ENCODE measurements around the gene MIPOL1. TPM values are rescaled to one million over a fixed set of nuclear protein-coding genes. Genes with fewer than 3 reads are reported as not detected.
A peak's percentile ranks its signal among the peaks of the same experiment; 100 is the strongest.

The MIPOL1 gene
- total and polyA plus RNA-seq, 2 of the 13 experiments (the other 11 are each of a cell fraction or from before 2014, with no cell fraction given), result 8.6 to 34.2 TPM

- TF ChIP-seq ZNF710 (CRISPR knock-in tag; IDR thresholded peaks at IDR 0.05; ENCODE audit: borderline replicate concordance) (no peak), GLI4 (CRISPR knock-in tag; IDR thresholded peaks at IDR 0.05; ENCODE audit: borderline replicate concordance) (no peak), ZNF333 (CRISPR knock-in tag; IDR thresholded peaks at IDR 0.05; ENCODE audit: borderline replicate concordance) (no peak), NCOA1 (CRISPR knock-in tag; IDR thresholded peaks at IDR 0.05) (no peak), TGIF2 (CRISPR knock-in tag; IDR thresholded peaks at IDR 0.05) (no peak), REXO4 (CRISPR knock-in tag; IDR thresholded peaks at IDR 0.05; ENCODE audit: borderline replicate concordance) (no peak), WIZ (CRISPR knock-in tag; IDR thresholded peaks at IDR 0.05) (no peak), STAT5B (CRISPR knock-in tag; IDR thresholded peaks at IDR 0.05) (no peak), ZNF234 (CRISPR knock-in tag; conservative IDR thresholded peaks at IDR 0.05) (no peak), PRDM4 (CRISPR knock-in tag; IDR thresholded peaks at IDR 0.05; ENCODE audit: borderline replicate concordance) (no peak), TFE3 (CRISPR knock-in tag; IDR thresholded peaks at IDR 0.05) (no peak), ZNF460 (CRISPR knock-in tag; IDR thresholded peaks at IDR 0.05; ENCODE audit: borderline replicate concordance) (no peak), XBP1 (CRISPR knock-in tag; IDR thresholded peaks at IDR 0.05) (no peak), ZNF430 (CRISPR knock-in tag; IDR thresholded peaks at IDR 0.05) (no peak), ZNF44 (CRISPR knock-in tag; IDR thresholded peaks at IDR 0.05) (no peak), ZNF256 (CRISPR knock-in tag; conservative IDR thresholded peaks at IDR 0.05) (no peak), RARA (CRISPR knock-in tag; IDR thresholded peaks at IDR 0.05) (no peak), ZNF563 (CRISPR knock-in tag; IDR thresholded peaks at IDR 0.05) (peak; percentile 42; the same call in 1 of the 2 replicates), RFX1 (IDR thresholded peaks at IDR 0.05) (no peak), KLF9 (CRISPR knock-in tag; IDR thresholded peaks at IDR 0.05; ENCODE audit: low read depth) (no peak), RARG (CRISPR knock-in tag; IDR thresholded peaks at IDR 0.05; ENCODE audit: low read depth) (no peak), NBN (conservative IDR thresholded peaks at IDR 0.05) (no peak), PAX8 (CRISPR knock-in tag; IDR thresholded peaks at IDR 0.05; ENCODE audit: borderline replicate concordance) (no peak), TOE1 (CRISPR knock-in tag; IDR thresholded peaks at IDR 0.05) (no peak), MAFF (IDR thresholded peaks at IDR 0.05; ENCODE audit: low read depth, low read length) (no peak), SIN3B (IDR thresholded peaks at IDR 0.05; ENCODE audit: low read length) (no peak), PPARG (CRISPR knock-in tag; conservative IDR thresholded peaks at IDR 0.05) (no peak)
- TF ChIP-seq, protein P1, sequence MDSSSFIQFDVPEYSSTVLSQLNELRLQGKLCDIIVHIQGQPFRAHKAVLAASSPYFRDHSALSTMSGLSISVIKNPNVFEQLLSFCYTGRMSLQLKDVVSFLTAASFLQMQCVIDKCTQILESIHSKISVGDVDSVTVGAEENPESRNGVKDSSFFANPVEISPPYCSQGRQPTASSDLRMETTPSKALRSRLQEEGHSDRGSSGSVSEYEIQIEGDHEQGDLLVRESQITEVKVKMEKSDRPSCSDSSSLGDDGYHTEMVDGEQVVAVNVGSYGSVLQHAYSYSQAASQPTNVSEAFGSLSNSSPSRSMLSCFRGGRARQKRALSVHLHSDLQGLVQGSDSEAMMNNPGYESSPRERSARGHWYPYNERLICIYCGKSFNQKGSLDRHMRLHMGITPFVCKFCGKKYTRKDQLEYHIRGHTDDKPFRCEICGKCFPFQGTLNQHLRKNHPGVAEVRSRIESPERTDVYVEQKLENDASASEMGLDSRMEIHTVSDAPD (CRISPR knock-in tag; IDR thresholded peaks at IDR 0.05), result no peak
Observed at GRCh38 chr14:37585101-37585511, 387.4 kb downstream of the MIPOL1 start (continued).
